Type B pancreatic cell (in vitro differentiated cells): ENCODE measurements around the gene RBM17. TPM values are rescaled to one million over a fixed set of nuclear protein-coding genes. Genes with fewer than 3 reads are reported as not detected.

Source experiments
- DNase-seq: peaks from one replicate; pipeline ENCODE4 v3.0.0; 2021; ENCODE audit warnings: mixed read lengths; ENCODE audit not compliant: unreplicated experiment; ENCODE audit errors: extremely low spot score
- H3K27ac Mint-ChIP-seq: 2 replicates; pipeline ENCODE4 v1.8.0; 2021; ENCODE audit warnings: mild to moderate bottlenecking, mixed read lengths
- H3K27me3 Mint-ChIP-seq: 2 replicates; pipeline ENCODE4 v1.8.0; 2021; ENCODE audit warnings: mixed read lengths
- H3K36me3 Mint-ChIP-seq: 2 replicates; pipeline ENCODE4 v1.8.0; 2021; ENCODE audit warnings: mixed read lengths
- H3K4me1 Mint-ChIP-seq: one replicate; pipeline ENCODE4 v1.8.0; 2021; ENCODE audit warnings: mixed read lengths; ENCODE audit not compliant: unreplicated experiment
- H3K4me3 Mint-ChIP-seq: 2 replicates; pipeline ENCODE4 v1.8.0; 2021; ENCODE audit warnings: mild to moderate bottlenecking, mixed read lengths
- H3K9me3 Mint-ChIP-seq: 2 replicates; pipeline ENCODE4 v1.8.0; 2021; ENCODE audit warnings: mixed read lengths
- CTCF ChIP-seq: fragments of 200-600 bp; sonication (generic); conservative IDR thresholded peaks from 2 replicates; pipeline ENCODE4 v1.5.0; 2021; ENCODE audit warnings: antibody characterized with exemption, mild to moderate bottlenecking
- total RNA-seq: library from RNA; stranded (reverse); gene quantifications from 2 replicates; pipeline ENCODE4 v1.2.1, GENCODE V29; 2021; ENCODE audit warnings: low replicate concordance

The RBM17 gene
- total RNA-seq, 1 donor from 2014 or later = 105 TPM

- Mint-ChIP-seq H3K9me3 (no peaks in the 10 kb centered on the region), H3K27ac (no peak overlapping the region), H3K36me3 (no peaks in the 10 kb centered on the region), H3K4me3 (no peak overlapping the region), H3K4me1 (peaks cover 22% of the 10 kb centered on the region), H3K27me3 (peaks cover 10% of the 10 kb centered on the region)
- no peak for DNase-seq
- no peak for TF ChIP-seq CTCF
These were observed 39.3 kb downstream of the RBM17 start for GRCh38 chr10:6128087-6128486.

GRCh38 chr10:6128591-6129251, 39.9 kb downstream of the RBM17 start:
- Mint-ChIP-seq H3K27ac (no peak overlapping the region), H3K4me1 (peaks cover 26% of the 10 kb centered on the region), H3K9me3 (no peaks in the 10 kb centered on the region), H3K36me3 (no peaks in the 10 kb centered on the region), H3K4me3 (no peak overlapping the region), H3K27me3 (peaks cover 10% of the 10 kb centered on the region)
- TF ChIP-seq CTCF = no peak
- no peak for DNase-seq

- Mint-ChIP-seq H3K36me3 (no peaks in the 10 kb centered on the region), H3K4me3 (no peak overlapping the region), H3K9me3 (no peaks in the 10 kb centered on the region), H3K27ac (no peak overlapping the region), H3K4me1 (peaks cover 22% of the 10 kb centered on the region), H3K27me3 (peaks cover 15% of the 10 kb centered on the region)
- no peak for DNase-seq
- TF ChIP-seq CTCF = no peak
These were observed 42.1 kb downstream of the RBM17 start for GRCh38 chr10:6130848-6131470.

DNA sequence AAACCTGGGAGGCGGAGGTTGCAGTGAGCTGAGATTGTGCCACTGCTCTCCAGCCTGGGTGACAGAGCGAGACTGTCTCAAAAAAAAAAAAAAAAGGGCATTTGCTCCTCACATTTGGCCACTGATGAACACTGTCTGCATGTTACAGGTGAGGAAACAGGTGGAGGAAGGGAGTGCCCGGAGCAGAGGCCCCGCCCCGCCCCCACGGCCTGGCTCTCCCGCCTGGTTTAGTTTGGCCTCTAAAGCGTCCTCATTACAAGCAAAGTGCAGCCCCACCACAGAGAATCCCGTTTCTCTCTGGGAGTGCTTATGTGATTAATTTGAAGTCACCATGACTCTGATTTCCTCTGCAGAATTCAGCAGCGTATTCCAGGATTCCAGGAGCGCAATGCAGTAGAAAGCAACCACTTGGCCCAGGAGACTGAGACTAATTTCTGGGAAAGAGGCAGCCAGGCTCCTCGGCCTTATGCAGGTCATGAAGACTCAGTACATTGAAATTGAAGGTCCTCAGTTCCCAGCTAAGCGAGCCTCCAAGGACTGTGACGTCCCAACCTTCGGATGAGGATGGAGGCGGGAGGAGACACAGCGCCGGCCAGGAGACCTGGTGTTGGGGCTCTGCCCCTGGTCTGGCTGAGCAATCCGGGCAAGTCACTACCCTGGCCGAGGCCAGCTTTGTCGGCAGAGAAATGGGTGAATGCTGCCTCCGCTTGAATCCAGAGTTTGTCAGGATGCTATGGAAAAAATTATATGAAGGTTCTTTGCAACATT, 44.7 kb downstream of the RBM17 start:
- TF ChIP-seq CTCF = no peak
- peaks cover 33% of the 10 kb centered on the region for H3K27me3 Mint-ChIP-seq
- no peak overlapping the region for H3K27ac Mint-ChIP-seq
- no peaks in the 10 kb centered on the region for H3K9me3 Mint-ChIP-seq
- H3K4me1 Mint-ChIP-seq = peaks cover 21% of the 10 kb centered on the region
- H3K4me3 Mint-ChIP-seq = no peak overlapping the region
- no peaks in the 10 kb centered on the region for H3K36me3 Mint-ChIP-seq
- no peak for DNase-seq

GRCh38 chr10:6134099-6134823, 45.4 kb downstream of the RBM17 start:
- no peak for DNase-seq
- Mint-ChIP-seq H3K4me1 (peaks cover 13% of the 10 kb centered on the region), H3K4me3 (no peak overlapping the region), H3K27me3 (peaks cover 33% of the 10 kb centered on the region), H3K9me3 (no peaks in the 10 kb centered on the region), H3K27ac (no peak overlapping the region), H3K36me3 (no peaks in the 10 kb centered on the region)
- TF ChIP-seq CTCF = no peak
